Stimulated activated CD4-positive, alpha-beta T cell treated with anti-CD3 and anti-CD28 coated beads, Interleukin-15, amount 100 ng/mL, for 24 hours (primary cell): ENCODE data around the gene PCDHA10.

Experiments used
- DNase-seq: peaks from one replicate; pipeline ENCODE4 v3.0.0-alpha.2; 2020

The PCDHA10 gene

DNA sequence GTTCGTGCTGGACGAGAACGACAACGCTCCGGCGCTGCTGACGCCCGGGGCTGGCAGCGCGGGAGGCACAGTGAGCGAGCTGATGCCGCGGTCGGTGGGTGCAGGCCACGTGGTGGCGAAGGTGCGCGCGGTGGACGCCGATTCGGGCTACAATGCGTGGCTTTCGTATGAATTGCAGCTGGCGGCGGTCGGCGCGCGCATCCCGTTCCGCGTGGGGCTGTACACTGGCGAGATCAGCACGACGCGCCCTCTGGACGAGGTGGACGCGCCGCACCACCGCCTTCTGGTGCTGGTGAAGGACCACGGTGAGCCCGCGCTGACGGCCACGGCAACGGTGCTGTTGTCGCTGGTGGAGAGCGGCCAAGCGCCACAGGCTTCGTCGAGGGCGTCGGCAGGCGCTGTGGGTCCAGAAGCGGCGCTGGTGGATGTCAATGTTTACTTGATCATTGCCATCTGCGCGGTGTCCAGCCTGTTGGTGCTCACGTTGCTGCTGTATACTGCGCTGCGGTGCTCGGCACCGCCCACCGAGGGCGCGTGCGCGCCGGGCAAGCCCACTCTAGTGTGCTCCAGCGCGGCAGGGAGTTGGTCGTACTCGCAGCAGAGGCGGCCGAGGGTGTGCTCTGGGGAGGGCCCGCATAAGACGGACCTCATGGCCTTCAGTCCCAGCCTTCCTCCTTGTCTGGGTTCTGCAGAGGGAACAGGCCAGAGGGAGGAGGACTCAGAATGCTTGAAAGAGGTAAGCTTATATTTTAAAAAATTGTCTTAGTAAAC lies 28.4 kb downstream of the PCDHA10 start:
- DNase-seq, result no peak

DNA sequence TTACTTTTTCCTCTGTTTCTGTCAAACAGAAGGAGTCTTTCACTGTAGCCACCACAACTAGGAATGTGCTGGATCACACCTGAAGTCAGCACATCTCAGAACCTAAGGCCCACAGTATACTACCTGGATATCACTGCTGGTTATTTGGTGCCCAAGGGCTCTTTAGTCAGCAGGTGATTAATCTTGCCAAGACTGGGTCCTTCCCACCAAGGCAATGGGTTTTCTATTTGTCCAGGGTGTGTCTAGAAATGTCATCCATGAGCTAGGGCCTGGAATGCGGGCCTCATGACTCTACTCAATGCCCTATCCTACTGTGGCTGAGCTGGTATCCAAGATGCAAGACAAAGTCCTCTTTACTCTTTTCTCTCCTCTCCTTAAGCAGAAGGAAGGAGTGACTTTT lies 60.6 kb downstream of the PCDHA10 start:
- no peak for DNase-seq
